Middle frontal gyrus (tissue), 1 donor: ENCODE data around the gene CACNB1.

Source experiments
- DNase-seq: peaks from one replicate; pipeline ENCODE4 v3.0.0-alpha.2; 2015; ENCODE audit warnings: low spot score; ENCODE audit errors: extremely low spot score

The CACNB1 gene

DNA sequence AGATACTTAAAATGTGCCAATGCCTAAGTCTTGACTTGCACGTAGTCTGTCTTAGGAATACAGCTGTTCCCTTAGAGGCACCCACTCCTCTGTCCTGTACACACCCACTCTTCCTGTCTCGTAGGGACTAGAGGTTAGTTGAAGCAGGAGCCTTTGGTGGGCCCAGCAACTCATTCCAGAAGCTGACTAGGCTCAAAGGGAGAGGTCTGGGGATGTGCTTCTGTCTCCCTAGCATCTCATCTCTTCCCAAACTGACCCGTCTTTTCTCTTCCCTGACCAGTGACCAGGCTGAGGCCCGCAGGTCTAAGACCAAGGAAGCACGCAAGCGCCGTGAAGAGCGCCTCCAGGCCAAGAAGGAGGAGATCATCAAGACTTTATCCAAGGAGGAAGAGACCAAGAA lies 6.8 kb upstream of the CACNB1 start:
- DNase-seq: no peak

- no peak for DNase-seq
Measured at GRCh38 chr17:39200957-39201510, 3.6 kb upstream of the CACNB1 start.

GRCh38 chr17:39200070-39200879 lies 2.8 kb upstream of the CACNB1 start, which contains the start of gene RPL19:
RPL19 (plus strand) TSS chr17:39200283; CDS start chr17:39200345, 62 bp downstream.
- DNase-seq: no peak

DNA sequence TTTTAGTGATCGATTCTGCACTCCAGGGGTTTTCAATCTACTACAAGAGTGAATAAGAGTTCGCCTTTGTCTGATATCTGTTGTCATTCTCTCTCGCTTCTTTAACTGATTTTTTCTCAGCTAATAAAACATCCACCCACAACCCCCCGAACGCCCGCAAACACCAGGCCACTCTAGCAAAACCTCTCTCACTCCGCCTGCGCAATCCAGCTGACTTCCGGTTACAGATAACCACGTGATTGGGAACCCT lies 2.3 kb upstream of the CACNB1 start:
- peak; percentile 83 for DNase-seq

DNA sequence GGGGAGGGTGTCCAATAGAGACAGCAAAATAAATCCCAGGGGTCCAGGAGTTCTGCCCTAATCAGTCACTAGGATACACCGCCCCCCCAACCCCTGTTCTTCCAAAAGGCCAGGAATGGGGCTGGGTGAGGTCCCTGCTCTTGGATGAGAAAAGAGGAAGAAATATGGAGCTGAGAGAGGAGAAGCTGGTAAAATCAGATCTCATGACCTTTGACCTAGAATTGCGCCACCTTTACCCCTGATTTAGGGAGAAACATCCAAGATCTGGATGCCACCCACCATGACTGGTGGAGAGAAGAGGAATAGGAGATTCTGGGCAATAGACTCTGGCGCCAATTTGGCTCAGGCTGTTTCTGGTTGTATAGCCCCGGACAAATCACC lies 707 bp upstream of the CACNB1 start:
- DNase-seq: no peak

DNA sequence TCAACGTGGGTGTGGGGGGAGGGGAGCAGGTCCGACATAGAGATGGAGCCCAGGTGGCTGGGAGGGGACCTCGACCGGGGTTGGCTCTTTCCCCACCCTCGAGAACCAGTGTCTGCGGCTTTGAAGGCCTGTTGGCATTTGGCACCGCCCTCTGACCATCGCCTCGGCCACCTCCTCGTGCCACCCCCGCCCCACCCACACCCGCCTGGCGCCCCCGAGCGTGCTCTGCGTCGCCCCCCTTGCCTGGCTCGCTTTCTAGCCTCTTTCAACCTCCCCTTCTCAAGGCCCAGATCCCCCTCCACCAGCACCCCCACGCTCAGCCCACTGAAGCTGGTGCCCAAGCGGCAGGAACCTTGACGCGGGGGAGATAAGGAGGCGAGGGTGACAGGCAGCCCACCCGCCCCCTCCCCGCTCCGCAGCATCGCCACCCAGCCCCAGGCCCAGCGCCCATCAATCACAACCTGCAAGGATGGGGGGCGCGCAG lies 619 bp downstream of the CACNB1 start:
- no peak for DNase-seq

DNA sequence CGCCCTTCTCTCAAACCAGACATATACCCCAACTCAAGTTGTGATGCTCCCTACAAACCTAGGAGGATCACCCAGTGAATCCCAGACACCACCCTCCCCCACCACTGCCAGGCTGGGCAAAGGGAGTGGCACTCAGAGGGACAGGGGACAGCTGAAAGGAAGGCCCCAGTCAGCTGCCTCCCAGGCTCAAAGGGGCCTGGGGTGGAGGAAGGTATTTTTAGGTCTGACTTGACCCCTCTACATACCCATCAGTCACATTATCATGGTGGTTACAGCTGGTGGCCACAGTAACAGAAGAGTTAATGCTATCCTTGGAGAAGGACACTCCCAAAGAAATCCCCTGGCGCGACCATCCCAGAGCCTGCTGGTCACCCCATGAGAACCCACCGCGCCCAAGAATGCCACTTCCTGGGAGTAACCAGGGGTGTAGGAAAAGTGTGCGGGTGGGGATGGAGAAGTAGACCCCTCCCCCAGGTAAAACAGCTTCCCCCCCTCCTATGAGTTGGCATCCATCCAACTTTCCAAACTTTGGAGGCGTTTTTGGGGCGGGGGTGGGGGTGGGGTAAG lies 1.1 kb downstream of the CACNB1 start:
- DNase-seq: no peak

GRCh38 chr17:39195568-39196160 lies 1.8 kb downstream of the CACNB1 start:
- DNase-seq: no peak

GRCh38 chr17:39194985-39195524 lies 2.4 kb downstream of the CACNB1 start:
- no peak for DNase-seq

DNA sequence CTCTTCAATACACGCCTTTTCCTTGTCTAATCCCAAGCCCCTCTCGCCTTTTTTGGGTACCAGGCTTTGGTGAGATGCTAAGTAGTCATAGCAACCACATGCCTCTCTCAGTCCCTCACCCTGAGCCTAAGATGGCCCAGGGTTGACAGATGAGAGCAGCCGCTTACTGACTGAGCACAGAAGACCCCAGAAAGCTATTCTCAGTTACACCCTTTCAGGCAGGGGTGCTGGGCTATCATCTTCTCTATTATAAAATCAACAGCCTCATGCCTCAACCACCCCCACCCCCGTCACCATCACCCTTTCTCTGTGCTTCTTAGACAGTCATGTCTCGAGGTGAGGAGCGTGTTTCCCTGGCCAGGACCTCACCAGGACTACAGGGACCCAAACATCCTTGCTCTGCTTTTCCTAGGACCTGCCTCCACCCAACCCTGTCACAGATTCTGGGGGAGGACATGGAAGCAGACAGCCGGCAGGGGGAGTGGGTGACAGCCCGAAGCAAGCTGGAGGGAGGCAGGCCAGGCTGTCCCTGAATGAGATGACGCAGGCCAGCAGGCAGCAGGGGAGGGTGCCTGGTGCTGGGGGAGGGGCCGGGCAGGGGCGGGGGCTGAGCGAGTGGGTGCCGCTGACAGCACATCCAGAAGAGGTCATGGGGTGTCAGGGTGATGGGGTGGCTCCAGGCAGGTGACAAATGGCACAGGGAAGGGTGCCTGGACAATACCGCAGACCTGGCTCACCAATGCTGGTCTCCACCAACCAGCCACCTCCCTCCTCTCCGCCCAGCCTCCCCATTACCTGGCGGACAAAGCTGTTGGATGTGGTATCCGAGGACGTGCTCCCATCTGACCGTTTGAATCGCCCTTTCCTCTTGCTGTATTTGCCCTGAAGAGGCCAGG lies 3.1 kb downstream of the CACNB1 start:
- peak; percentile 64 for DNase-seq

DNA sequence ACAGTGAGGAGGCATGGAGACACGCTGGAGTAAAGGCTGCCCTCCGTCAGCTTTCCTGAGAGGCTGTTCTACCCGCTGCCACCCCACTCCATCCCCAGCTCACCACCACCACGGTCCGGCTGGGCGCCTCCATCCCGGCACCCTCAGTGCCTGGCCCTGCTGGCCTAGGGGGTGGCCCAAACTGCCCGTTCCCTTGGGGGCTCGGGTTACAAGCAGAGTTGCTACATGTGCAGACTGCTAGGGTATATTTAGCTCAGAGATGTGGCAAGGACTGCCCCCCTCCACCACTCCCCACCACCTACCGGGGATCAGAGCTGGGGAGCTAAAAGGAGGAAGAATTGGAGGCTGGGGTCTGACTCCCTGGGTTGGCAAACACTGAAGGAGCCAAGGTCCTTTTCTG lies 4.1 kb downstream of the CACNB1 start:
- DNase-seq: no peak

DNA sequence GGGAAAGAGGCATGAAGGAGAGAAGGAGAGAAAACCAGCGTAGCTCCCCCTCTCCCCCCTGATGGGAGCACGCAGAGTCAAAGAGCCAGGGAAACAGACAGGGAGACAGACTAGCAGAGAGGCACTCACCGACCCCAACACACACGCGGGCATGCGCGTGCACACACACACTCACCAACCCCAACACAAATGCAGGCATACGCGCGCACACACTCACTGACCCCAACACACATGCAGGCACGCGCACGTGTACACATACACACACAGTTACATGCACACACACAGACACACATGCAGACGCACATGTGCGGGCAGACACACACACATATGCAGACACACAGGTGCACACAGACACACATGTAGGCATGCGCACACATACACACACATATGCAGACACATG lies 4.6 kb downstream of the CACNB1 start:
- DNase-seq: no peak

- no peak for DNase-seq
Measured at GRCh38 chr17:39191750-39192510, 5.5 kb downstream of the CACNB1 start.

- DNase-seq: no peak
Measured at GRCh38 chr17:39187152-39187830, 10.2 kb downstream of the CACNB1 start.

DNA sequence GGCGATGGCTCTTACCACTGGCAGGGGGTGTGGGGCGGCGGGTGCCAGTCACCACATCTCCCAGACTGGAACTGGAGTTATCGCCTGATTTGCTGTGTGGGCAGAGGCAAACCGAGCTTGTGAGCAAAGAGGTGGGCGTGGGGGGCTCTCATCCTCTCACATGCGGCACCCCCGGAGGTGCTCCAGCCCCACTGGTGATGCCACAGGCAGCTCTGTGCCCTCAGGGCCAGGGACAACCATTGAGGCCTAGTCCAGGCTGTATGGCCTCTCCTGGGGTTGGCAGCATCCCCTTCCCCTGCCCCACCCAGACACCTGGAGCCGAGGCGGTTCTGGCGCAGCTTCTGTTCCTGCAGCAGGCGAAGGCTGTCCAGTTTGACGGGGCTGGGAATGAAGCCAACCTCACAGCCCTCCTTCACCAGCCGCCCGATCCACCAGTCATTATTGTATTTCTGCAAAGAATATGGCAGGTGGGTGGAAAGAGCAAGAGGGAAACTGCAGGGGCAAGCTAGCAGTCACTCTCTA lies 10.9 kb downstream of the CACNB1 start:
- no peak for DNase-seq

DNA sequence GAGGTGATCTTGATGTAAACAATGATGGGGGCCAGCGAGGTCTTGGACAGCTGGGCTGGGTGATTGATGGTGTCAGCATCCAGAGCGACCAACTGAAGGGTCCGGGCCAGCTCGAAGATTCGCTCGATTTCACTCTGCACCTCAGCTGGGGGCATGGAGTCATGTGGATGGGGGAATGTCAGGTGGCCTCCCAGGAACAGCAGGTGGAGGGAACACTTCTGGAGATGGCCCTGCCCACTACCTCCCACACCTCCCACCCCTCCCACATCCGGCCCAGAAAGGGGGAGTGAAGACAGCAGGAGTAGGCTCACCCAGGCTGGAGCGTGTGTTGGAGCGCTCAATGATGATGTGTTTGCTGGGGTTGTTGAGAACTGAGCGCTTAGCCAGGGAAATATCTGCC lies 13.7 kb downstream of the CACNB1 start:
- DNase-seq: no peak

DNA sequence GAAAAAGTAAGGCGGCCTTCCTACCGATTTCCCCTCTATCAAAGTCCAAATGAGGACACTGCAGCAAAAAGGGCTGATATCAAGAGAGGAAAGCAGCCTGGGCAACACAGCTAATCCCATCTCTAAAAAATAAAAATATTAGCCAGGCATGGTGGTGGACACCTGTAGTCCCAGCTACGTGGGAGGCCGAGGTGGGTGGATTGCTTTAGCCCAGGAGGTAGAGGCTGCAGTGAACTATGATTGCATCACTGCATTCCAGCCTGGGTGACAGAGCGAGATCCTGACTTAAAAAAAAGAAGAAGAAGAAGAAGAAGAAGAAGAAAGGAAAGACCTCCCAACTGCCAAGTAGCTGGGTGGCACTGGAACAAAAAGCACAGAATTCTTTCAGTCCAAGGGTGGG lies 14.4 kb downstream of the CACNB1 start:
- no peak for DNase-seq

DNA sequence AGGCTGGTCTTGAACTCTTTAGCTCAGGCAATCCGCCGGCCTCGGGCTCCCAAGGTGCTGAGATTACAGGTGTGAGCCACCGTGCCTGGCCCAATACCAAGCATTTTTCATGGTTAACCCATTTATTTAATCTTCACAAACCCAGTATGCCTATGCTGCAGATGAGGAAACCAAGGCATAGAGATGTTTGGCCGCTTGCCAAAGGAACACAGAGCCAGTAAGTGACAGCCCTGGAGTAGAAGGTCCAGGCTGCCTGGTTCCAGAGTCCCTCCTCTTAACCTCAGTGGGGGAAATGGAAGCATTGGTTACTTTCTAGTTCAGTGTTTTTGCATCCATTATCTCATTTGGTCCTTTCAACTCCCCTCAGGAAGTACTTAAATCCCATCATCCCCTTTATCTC lies 16.2 kb downstream of the CACNB1 start:
- no peak for DNase-seq

DNA sequence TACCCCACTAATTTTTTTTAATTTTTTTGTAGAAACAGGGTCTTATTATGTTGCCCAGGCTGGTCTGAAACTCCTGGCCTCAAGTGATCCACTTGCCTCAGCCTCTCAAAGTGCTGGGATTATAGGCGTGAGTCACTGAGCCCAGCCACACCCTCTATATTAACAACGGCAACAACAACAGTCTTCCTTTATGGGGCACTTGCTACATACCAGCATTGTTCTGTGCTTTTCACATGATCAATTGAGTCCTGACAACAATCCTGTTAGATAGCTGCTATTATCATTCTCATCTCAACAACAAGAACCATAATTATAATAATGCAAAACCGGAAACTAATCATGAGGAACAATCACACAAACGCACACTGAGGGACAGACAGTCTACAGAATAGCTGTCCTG lies 18.9 kb downstream of the CACNB1 start:
- no peak for DNase-seq

GRCh38 chr17:39177256-39177655 lies 20.2 kb downstream of the CACNB1 start:
- DNase-seq: no peak
